ENCODE results near the gene SLC16A4.

The SLC16A4 gene

DNA sequence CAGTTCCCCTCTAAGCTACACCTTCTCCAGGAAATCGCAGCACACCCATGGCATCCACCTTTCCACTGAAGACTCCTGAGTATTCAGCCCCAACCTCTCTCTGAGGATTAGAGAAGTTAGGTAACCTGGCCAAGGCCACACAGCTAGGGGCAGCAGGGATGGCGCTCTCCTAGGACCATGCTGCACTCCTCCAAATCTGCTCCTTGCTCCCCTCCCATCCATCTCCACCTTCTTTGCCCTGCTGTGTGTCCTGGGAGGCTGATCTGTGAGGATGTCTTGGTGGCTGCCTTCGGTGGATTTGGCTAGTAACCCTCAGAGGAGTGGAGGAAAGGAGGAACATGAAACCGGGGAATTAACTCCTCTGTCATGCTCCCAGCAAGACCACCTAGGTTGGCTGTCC is 40.1 kb upstream of the SLC16A4 start:
- DNase-seq (ENCODE audit: low read depth), result no peak
- TF ChIP-seq, protein P1, sequence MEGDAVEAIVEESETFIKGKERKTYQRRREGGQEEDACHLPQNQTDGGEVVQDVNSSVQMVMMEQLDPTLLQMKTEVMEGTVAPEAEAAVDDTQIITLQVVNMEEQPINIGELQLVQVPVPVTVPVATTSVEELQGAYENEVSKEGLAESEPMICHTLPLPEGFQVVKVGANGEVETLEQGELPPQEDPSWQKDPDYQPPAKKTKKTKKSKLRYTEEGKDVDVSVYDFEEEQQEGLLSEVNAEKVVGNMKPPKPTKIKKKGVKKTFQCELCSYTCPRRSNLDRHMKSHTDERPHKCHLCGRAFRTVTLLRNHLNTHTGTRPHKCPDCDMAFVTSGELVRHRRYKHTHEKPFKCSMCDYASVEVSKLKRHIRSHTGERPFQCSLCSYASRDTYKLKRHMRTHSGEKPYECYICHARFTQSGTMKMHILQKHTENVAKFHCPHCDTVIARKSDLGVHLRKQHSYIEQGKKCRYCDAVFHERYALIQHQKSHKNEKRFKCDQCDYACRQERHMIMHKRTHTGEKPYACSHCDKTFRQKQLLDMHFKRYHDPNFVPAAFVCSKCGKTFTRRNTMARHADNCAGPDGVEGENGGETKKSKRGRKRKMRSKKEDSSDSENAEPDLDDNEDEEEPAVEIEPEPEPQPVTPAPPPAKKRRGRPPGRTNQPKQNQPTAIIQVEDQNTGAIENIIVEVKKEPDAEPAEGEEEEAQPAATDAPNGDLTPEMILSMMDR (IDR thresholded peaks at IDR 0.05; ENCODE audit: control insufficient read depth, insufficient read depth, low read depth, low read length, missing control alignments), result no peak
- no peak overlapping the region for H3K4me3 ChIP-seq (ENCODE audit: control insufficient read depth, low read depth, low read length)

DNA sequence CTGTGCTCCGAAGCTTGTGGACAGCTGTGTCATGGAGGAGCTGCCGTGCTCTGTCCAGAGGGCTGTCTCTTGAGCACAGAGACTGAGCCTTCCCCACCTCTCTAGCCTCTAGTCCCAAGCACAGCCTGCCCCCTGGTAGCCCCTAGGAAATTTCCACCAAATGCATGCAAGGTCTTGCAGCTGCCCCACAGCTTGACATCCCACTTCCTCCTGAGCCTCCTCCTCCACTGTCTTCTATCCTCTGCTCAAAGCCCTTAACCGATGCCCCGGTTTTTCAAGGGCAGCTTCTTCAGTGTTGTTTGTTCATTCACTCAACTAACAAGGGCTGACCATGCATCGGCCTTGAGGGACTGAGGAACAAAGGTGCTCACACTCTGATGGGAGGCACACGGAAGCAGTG is 39.5 kb upstream of the SLC16A4 start:
- TF ChIP-seq, protein P1 (IDR thresholded peaks at IDR 0.05; ENCODE audit: control insufficient read depth, insufficient read depth, low read depth, low read length, missing control alignments), result no peak
- H3K4me3 ChIP-seq (ENCODE audit: control insufficient read depth, low read depth, low read length), result no peak overlapping the region
- DNase-seq (ENCODE audit: low read depth), result no peak

DNA sequence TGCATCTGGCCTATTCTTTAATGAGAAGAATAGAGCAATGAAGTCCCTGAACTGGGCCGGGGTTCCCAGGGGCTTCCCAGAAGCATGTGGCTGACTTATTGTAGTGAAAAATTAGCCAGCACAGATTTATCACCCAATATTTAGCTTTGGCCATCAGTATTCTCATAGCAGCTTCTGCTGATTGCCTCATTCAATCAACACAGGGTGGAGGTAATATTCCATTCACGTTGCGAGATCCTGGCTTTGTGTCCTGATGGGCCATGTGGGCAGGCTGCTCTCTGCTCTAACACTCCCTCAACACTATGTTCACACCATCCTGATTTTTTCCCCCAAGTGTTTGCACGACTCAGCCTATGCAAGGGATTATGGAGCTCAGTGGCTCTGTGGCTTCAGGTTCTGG is 38.1 kb upstream of the SLC16A4 start:
- TF ChIP-seq, protein P1 (IDR thresholded peaks at IDR 0.05; ENCODE audit: control insufficient read depth, insufficient read depth, low read depth, low read length, missing control alignments), result no peak
- no peak for DNase-seq (ENCODE audit: low read depth)
- H3K4me3 ChIP-seq (ENCODE audit: control insufficient read depth, low read depth, low read length), result no peak overlapping the region

DNA sequence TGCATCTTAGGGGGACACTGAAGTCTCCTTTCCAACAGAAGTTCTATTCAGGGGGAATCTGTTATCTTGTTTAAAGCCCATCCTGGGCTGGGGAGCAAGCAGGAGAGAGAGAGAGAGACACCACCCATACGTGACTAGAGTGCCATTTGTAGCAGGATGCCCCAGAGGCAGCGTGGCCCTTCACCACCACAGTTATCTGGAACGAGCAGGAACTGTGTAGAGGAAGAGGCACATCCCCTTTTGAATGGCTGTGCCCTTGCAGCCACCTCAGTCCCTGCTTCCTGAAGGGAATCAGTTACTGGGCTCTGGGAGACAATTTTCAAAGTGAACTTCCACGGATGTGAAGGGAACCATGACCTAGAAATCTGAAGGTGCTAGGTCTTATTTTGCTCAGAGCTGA is 36.0 kb upstream of the SLC16A4 start:
- H3K4me3 ChIP-seq (ENCODE audit: control insufficient read depth, low read depth, low read length), result no peak overlapping the region
- TF ChIP-seq, protein P1 (IDR thresholded peaks at IDR 0.05; ENCODE audit: control insufficient read depth, insufficient read depth, low read depth, low read length, missing control alignments), result no peak
- no peak for DNase-seq (ENCODE audit: low read depth)

DNA sequence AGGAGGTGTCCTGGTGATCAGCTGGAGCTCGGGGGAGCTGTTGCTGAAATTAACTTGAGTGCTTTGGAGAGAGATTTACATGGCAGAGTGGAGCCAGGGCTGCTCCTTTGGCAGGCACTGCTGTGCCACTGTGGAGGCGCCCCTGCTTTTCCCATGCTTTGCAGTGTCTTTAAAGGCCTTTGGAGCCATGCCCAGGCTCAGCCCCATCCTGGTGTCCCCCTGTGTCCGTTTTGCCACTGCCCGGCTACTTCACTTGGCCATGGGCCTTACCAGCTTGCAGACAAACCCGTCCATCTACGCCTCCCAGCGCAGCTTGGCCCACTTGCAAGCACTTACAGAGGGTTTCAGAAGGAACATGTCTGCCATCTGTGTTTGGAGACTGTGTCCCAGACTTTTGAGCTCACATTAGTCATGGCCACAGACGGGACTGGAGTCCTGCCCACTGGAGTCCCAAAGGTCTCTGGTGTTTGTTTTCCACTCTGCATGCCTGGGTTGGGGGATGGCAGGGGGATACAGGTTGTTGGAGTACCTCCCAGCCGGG is 34.9 kb upstream of the SLC16A4 start:
- no peak overlapping the region for H3K4me3 ChIP-seq (ENCODE audit: control insufficient read depth, low read depth, low read length)
- no peak for DNase-seq (ENCODE audit: low read depth)
- TF ChIP-seq, protein P1 (IDR thresholded peaks at IDR 0.05; ENCODE audit: control insufficient read depth, insufficient read depth, low read depth, low read length, missing control alignments), result no peak

DNA sequence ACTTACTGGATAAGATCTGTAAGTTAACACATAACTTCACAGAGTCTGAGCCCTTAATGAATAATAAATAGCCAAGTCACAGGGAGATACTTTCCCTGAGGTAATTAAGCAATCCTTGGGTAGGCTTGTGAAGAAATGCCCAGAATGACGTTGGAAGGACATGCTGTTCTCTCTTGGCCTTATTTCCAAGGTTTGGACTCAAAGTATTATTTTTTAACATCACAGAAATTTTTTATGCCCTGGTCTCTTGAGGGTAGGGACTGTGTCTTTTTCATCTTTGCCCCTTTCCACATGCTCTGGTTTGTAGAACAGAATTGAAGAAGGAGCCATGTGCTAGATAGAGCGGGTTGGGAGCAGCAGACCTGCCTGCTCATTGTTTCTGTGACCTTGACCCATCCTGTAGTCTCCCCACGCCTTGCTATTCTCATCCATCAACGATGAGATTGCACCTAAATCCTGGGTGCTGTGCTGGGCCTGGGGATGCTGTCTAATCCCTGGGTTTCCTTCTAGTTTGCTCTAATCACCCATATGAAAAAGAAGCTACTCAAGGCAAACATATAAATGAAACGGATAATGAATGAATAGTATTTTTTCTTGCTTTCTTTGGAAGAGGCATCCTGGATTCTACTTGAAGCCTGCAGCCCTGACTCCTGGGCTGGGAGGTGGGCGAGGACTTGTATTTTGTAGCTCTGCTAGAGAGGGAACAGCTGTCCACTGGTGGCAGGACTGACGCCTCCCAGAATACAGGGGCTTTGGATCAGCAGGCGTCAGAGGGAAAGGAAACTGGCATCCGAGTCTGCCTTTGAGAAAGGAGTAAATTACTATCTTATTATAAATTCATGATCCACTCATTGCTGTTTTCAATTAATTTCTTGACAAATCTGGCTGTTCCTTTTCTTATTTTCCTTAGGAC is 34.1 kb upstream of the SLC16A4 start:
- H3K4me3 ChIP-seq (ENCODE audit: control insufficient read depth, low read depth, low read length), result no peak overlapping the region
- DNase-seq (ENCODE audit: low read depth), result no peak
- TF ChIP-seq, protein P1 (IDR thresholded peaks at IDR 0.05; ENCODE audit: control insufficient read depth, insufficient read depth, low read depth, low read length, missing control alignments), result no peak
